Non-pigmented ciliary epithelial cell (primary cell): ENCODE data around the gene NOC4L.

Experiments used
- DNase-seq: peaks from one replicate; pipeline ENCODE4 v3.0.0-alpha.2; 2010; ENCODE audit warnings: low read depth

The NOC4L gene

DNA sequence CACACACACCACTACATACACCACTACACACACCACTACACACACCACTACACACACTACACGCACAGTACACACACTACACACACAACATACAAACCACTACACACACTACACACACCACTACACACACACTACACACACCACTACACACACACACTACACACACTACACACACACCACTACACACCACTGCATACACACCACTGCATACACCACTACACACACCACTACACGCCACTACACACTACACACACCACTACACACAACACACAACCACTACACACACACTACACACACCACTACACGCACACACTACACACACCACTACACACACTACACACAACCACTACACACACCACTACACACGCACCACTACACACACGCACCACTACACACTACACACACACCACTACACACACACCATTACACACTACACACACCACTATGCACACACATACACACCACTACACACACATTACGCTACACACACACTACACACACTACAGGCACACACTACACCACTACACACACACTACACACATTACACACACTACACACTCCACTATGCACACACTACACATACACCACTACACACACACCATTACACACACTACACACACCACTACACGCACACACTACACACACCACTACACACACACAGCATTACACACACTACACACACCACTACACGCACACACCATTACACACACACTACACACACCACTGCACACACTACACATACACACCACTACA, 12.5 kb downstream of the NOC4L start:
- no peak for DNase-seq

DNA sequence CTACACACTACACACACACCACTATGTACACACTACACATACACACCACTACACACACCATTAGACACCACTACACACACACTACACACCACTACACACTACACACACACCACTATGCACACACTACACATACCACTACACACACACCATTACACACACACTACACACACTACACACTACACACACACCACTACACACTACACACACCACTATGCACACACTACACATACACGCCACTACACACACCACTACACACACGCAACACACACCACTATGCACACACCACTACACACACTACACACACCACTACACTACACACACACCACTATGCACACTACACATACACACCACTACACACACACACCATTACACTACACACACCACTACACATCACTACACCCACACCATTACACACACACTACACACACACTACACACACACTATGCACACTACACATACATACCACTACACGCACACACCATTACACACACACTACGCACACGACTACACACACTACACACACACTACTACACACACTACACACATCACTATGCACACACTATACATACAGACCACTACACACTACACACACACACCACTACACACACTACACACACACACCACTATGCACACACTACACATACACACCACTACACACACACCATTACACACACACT, 13.6 kb downstream of the NOC4L start:
- no peak for DNase-seq

- DNase-seq: no peak
These were observed 14.7 kb downstream of the NOC4L start for GRCh38 chr12:132158677-132159554.

- DNase-seq: no peak
These were observed 15.3 kb downstream of the NOC4L start for GRCh38 chr12:132159555-132160003.

DNA sequence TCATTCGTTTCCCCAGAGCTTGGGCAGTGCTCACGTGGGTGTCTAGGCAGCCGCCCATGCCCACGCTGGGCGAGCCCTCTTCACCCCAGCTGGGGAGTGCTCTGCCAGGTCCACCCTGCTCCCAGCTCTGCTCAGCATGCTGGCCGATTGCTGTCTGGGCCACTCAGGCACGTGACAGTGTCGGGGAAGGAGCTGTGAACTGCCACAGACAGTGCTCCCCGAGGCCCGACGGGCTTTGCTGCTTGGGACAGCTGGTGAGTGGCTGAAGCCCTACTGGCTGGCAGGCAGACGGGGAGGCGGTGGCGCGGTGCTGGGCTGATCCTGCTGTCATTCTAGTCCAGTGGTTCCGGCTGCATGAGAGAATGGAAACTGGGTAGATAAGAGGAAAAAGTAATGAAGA, 15.8 kb downstream of the NOC4L start:
- DNase-seq: no peak

GRCh38 chr12:132160601-132161035, 16.4 kb downstream of the NOC4L start:
- no peak for DNase-seq

GRCh38 chr12:132161036-132161781, 17.0 kb downstream of the NOC4L start:
- no peak for DNase-seq

DNA sequence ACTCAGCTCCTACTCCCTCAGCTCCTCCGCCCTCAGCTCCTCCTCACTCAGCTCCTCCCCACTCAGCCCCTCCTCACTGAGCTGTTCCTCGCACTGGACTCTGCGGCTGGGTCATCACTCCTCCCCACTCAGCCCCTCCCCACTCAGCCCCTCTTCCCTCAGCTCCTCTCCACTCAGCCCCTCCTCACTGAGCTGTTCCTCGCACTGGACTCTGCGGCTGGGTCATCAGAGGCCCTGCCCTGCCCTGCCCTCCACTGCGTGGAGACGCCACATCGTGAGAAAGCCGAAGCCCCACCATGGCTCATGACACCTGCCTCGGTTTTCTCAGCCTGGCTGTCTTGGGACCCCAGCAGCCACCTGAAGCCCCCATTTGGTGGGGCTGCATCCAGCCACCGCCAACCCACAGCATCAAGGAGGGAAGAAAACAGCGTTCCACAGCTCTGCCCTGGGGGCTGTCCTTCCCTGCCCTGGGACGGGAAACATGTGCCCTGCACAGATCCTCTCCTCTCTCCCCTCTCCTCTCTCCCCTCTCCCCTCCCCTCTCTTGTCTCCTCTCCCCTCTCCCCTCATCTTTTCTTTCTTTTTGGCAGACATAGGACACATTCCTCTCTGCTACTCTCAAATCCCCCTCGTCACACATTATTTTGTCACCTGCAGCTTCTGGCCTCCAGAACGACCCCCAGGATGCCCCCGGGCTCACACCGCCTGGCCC, 17.7 kb downstream of the NOC4L start:
- DNase-seq: no peak

DNA sequence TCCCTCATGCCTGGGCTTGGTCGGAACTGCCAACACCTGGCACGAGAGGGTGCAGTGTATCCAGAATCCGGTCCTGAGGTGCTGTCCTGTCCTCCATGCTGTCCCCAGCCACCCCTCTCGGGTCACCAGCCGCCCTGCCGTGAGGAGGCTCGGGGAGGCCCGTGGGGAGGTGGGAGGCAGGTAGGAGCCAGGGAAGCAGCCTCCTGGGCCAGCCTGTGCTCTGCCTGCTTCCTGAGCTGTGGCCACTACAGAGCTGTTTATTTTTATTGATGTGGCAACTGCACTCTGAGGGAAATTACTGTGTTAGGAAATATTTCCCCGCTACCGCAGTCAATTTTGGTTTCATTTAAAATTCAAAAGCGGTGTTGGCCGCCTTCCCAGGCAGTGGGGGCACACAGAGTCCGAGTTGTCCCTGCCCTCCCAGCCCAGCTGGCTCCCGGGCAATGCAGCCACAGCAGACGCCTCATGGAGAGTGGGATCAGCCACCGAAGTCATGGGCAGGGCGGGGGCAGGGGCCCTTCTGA, 18.3 kb downstream of the NOC4L start:
- peak; percentile 23 for DNase-seq

DNA sequence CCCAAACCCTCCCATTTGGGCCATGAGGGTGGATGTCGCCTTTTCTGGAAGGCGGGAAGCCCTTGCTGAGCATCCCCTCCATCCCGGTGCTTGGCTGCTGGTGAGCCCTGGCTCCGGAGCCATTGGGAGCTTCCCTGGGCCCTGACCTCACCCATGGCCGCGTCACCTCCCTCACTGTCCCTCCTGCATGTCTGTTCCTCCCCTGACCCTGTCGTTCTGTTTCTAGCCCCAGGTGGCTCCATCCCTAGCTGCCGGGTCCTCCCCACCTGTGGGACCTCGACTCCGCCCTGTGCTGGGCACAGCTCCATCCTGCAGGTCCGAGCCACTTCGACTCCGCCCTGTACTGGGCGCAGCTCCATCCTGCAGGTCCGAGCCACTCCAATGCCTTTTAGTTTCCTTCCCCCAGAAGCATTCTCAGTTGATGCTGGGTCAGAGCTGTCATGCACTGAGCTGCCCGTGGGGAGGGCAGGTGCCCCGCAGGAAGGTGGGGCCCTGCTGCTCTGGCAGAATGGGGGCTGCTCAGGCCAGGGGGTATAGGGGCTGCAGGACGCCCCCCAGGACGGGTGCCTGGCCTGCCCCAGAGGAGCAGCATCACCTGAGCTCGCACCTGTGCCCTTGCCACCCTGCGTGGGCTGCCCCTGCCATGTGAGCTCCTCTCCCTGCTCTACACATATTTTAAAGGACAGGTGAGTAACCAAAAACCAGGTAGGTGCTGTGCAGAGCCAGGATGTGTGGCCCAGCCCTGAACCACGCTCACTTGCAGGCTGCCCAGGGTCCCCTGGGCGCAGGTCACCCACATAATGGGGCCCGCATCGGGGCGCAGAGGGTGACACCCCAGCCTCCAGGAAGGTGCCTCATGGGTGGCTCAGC, 19.0 kb downstream of the NOC4L start:
- no peak for DNase-seq

- DNase-seq: no peak
These were observed 19.6 kb downstream of the NOC4L start for GRCh38 chr12:132163911-132164288.

GRCh38 chr12:132164426-132164825, 20.2 kb downstream of the NOC4L start:
- no peak for DNase-seq

DNA sequence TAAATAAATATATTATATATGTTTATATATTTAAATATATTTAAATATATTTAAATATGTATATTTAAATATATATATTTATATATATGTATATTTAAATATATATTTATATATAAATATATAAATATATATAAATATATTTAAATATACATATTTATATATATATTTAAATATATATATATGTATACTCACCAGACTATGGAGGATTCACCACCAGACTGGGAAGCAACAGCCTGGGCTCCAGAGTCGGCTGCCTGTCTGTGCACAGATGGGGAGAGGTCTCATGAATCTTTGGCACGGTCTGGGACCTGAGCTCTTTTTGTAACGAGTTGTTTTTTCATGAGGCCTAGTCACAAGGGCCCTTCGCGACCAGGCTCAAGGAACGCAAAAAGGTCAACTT, 21.3 kb downstream of the NOC4L start:
- DNase-seq: no peak

DNA sequence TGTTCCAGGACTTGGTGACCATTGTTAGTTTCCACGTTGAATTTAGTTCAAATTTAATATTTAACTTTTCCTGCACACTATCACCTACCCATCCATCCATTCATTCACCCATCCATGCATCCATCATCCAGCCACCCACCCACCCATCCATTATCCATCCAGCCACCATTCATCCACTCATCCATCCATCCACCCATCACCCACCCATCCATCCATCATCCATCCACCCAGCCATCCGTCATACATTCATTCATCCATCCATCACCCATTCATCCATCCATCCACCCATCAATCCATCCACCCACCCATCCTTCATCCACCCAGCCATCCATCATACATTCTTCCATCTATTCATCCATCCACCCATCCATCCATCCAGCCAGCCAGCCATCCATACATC, 21.8 kb downstream of the NOC4L start:
- DNase-seq: no peak

DNA sequence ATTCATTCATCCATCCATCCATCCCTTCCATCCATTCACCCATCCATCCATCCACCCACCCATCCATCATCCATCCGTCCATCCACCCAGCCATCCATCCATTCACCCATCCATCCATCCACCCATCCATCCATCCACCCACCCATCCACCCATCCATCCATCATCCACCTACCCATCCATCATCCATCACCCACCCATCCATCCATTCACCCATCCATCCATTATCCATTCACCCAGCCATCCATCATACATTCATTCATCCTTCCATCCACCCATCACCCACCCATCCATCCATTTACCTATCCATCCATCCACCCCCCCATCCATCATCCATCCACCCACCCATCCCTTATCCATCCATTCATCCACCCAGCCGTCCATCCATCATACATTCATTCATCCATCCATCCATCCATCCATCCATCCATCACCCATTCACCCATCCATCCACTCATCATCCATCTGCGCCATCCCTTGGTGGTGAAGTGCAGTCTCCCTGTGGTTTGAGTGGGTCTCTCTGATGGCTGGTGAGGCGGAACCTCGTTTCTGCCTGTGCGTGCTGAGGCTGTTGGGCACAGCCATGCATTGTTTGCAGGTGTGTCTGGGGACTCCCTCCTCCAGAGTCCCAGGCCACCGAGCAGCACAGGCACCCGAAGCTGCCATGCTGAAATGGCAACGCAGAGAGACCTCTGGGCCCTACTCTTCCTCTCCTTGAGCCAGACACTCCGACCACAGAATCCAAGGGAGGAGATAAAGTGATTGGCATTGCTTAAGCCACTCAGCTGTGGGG, 22.7 kb downstream of the NOC4L start:
- no peak for DNase-seq

DNA sequence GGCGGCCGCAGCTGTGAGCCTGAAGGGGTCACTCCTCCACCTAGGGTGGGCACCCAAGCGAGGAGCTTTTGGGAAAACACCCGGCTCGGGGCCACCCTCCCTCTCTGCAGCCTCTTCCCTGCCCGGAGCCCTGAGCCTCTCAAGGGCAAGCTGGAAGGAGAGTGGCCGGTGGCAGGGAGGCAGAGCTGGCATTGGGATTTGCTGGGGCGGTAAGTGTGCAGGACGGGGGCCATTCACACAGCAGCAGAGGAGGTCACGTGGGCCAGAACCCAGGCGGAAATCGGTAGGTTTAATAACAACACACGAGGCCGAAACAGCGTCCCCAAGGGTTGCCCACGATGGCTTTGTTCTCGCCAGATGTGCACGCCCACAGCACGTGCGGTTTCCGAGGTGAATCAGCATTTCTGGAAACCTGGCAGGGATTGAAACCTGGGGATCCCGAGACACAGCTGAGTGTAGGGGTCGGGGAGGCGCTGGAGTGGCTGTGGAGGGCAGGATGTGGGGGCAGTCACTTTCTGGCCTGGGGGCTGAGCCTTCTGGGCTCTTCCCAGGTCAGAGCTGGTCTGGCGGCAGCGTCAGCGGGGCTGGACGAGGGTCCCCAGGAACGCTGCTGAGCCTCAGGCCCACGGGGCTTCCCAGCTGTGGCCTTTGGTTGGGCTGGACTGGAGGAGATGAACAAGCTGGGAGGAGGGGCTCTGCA, 23.5 kb downstream of the NOC4L start:
- DNase-seq: no peak

DNA sequence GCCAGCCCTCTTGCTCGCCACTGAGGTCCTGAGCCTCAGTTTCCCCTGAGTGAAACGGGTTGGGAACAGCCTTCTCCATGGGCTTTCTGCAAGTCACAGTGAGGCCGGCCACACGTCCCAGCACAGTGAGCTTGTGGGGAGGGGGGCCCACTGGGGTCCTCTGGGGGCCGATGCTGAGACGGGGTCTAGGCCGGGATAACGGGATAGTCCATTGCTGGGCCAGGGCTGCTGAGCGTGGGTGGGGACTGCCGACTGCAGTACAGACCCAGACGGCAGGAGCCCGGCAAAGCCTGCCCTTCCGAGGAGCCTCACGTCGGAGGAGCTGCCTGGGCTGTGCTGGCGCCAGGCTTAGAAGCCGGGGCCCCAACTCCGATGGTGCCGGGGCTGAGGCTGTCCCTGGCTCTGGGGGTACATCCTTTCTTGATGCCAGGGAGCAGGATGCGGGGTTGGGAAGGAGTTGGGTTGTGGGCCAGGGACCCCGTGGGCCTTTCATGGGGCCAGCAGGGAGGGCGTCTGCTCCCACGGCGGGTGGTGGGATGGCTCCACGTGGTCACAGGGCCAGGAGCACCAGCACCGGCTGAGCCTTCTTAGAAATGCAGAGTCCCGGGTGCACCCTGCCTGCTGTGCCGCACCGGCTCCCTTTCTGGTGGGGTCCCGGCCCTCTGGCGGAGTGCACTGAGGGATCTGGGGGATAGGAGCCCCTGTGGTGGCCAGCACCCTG, 24.2 kb downstream of the NOC4L start:
- DNase-seq: no peak

DNA sequence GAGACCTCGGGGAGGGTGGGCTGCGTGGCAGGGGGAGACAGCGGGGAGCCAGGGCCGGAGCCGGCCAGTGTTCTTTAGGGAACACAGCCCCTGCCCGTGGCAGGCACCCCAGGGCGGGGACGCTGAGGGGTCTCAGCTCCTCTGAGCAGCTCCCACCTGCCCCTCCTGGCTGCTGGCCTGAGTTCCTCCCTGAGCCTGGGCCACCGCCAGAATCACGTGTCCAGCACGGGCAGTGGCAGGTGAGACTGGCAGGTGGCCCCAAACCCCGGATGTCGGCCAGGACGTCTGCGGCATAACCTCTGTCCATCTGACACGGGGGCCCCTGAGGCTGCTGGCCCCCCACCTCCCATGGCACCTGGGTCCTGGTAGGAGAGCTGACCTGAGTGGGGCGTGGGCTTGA, 25.1 kb downstream of the NOC4L start:
- DNase-seq: no peak
